EL (cell line): Measurements from ENCODE around the gene CCDC92.

Experiments
- DNase-seq: peaks from one replicate; pipeline ENCODE4 v3.0.0-alpha.2; 2016

The CCDC92 gene

GRCh38 chr12:123907726-123908476, 64.7 kb downstream of the CCDC92 start:
- DNase-seq = peak; percentile 37

DNA sequence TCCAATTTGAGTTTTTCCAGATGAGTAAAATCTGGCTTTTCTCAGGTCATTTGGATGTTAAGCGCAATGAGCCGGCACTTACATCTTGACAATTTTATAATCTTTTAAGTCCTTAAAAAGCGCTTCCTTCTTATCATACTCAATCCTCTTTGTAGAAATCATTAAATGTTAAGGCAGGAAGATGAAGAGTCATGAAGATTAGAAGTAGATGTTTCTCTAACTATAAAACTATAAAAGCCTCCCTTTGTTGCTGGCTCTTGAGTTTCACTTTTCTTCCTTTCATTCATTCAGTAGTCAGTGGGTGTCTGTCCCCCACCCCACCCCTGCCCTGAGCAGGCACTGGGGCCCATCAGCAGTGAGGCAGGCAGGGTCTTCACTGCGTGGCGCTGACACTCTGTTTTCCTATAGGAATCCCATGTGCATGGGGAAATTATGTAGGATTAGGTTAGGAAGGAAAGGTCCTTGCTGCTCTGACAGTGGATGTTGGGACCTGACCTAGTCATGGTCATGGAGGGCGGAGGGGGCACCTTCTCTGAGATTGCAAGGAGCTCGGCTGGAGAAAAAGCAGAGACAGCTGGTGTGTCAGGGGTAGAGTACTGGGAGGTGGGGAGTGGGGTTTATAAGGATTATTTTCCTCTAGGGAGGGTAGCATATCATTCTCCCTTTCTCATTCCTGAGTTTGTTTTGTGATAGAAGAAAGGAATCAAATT, 65.8 kb downstream of the CCDC92 start:
- no peak for DNase-seq

DNA sequence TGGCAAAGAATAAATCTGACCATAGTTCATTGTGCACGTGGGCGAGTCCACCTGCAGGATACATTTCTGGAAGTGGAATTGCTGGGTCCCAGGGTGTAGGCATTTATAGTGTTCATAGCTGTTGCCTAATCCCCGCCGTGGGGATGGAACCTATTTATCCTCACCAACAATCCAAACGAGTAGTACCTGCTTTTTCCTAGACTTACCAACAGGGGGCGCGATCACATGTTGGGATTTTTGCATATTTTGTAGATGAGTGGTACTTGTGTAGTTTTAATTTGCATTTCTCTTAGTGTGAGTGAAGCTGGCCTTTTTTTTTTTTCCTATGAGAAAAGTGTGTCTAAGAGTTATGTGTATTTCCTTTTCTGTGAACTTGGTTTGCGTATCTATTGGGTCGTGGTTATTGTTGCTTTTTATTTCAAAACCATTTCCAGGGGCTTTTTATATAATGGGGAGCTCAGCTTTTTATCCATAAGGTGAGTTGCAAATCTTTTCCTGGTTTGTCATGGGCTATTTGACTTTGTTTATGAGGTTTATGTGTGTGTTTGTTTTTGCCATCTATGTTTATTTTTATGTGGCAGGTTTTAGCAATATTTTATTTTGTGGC, 67.2 kb downstream of the CCDC92 start:
- peak; percentile 86 for DNase-seq

DNA sequence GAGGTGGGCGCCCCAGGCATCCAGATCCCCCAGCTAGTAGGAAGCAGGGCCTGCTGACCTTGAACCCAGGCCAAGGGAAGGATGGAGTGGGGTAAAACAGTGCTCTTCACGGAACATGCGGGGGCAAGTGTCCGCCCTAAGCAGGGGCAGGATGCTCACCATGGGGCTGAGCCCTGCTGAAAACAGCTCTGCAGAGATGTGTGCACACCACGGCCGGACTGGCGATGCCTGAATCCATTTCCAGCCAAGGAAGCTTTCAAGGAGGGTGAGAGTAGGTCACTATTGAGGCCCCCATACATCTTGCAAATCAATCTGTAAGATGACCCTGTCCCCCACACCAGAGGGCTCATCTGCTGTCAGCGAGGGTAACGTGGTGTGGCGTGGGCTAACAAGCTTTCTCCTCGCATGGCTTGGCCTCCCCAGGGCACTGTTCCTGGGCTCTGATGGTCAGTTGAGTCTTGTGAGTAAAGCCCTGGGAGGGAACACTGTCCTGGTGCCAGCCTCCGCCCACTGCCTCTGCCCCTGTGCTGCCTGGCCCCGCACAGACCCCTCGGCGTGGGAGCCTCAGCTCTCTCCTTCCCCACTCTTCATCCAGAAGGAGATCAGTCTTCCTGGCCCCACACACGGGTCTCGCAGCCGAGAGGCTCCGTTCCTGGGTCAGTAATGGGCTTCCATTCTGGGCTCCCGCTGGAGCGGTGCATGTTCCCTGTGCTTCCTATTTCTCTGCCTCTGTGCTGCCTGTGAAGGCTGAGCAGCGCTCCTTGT, 69.1 kb downstream of the CCDC92 start:
- DNase-seq = no peak

- DNase-seq = no peak
Observed at GRCh38 chr12:123902821-123903220, 69.8 kb downstream of the CCDC92 start.

DNA sequence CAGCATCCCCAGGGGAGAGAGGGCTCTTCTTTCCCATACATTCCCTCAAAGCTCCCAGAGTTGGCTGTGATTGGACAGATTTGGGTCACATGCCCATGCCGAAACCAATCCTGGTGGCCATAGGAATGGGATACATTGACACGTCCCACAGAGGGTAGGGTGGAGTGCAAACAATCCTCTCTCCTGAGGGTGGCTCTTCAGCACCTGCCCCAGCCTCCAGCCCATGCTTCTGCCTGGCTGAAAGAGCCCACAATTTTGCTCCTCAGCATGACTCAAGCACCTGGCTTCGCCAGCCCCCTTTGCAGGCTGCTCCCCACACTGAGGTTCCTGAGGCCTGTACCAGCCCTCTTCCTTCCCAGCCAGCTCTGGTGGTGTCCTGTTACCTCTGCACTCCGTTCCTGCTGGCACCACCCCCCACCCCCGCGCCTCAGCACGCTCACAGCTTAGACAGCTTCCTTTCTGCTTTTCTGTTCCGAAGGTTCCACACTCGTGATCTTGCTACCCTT, 71.7 kb downstream of the CCDC92 start:
- DNase-seq = no peak

DNA sequence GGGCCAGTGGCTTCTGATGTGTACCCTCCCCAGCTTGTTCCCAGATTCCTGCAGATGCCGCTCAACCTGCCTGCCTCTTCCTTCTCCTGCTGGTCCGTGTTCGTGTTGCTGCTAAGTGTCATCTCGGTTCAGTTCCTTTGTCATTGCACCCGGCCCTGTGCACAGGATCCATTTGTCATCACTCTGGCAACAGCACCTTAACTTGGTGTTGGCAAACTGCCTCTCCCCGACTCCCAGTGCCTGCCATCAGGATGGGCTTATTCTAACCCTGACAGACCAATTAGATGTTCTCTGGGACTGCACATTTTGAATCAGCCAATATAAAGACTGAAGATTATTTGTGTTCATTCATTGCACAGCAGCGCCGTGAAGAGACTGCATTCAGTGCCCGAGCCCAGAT, 73.3 kb downstream of the CCDC92 start:
- no peak for DNase-seq

DNA sequence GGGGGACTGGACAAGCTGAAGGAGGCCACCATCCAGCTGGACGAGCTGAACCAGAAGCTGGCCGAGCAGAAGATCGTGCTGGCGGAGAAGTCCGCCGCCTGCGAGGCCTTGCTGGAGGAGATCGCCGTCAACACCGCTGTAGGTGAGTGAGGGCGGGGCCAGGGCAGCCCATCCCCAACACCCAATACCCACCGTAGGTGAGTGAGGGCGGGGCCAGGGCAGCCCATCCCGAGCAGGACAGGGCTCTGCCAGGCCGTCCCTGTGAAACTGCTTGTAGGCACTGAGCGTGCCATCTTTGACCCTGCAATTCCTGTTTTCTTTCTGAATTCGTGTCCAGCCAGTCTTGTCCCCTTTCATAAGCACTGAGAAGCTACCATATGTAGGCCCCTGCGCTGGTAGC, 74.0 kb downstream of the CCDC92 start:
- DNase-seq = no peak

- peak; percentile 79 for DNase-seq
Observed at GRCh38 chr12:123897221-123897620, 75.4 kb downstream of the CCDC92 start.

GRCh38 chr12:123896767-123897166, 75.9 kb downstream of the CCDC92 start:
- peak; percentile 32 for DNase-seq

- DNase-seq = no peak
Observed at GRCh38 chr12:123895451-123895850, 77.2 kb downstream of the CCDC92 start.

DNA sequence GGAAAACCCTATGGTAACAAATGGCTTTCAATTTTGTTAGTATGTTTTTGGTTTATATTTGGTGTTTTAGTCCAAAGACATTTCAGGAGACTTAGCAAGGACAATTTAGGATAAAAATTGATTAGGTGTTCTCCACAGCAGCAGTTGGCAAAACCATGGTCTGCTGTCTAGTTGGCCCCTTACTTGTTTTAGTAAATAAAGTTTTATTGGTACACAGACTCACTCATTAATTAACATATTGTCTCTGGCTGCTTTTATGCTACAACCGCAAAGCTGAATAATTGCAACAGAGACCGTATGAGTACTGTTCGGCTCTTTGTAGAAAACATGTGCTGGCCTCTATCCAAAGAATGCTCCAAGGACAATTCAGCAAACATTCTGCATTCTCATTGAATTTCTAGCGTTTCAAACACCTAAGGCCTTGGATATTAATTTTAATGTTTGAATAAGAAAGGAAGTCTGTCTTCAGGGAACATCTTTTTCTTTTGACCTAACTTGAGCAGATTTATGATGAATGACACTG, 77.7 kb downstream of the CCDC92 start:
- DNase-seq = no peak

DNA sequence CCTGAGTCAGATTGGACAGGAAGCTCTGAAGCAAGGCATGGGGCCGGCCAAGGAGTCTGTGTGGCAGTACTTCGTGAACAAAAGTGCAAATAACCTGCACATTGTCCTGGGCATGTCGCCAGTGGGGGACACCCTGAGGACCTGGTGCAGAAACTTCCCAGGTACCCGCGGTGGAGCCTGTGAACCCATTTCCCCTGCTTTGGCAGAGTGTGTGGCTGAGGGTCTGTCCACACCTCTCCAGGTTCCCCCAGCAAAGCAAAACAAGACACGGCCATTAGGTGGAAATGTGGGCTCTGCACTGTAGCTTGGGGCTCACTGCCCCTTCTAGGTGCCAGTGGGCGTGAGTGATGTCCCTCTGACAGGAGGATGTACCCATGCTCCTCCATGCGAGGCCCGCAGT, 79.4 kb downstream of the CCDC92 start:
- DNase-seq = no peak

GRCh38 chr12:123892853-123893252, 79.8 kb downstream of the CCDC92 start:
- DNase-seq = no peak

GRCh38 chr12:123892180-123892559, 80.5 kb downstream of the CCDC92 start:
- no peak for DNase-seq

DNA sequence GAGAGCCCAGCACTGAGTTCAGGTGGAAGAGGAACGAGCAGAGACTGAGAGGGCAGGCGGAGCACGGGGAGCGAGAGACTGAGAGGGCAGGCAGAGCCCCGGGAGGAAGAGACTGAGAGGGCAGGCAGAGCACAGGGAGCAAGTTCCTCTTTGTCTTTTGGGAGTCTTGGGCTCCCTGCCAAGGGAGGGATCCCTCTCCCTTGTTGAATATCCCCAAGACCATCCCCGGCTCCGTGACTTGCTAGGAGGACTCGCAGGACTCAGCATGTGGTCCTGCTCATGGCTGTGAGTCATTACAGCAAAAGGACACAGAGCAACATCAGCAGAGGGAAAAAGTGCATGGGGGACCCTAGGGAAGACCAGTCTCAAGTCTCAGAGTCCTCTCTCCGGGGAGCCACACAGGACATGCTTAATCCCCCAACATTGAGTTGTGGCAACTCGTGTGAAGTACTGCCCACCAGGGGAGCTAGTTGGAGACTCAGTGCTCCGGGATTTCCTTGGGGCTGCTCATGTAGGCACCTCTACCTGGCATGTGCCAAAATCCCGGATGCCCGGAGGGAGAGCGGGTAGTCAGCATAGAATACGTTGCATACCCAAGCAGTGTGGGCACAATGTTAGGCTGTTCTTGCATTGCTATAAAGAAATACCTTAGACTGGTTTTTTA, 81.0 kb downstream of the CCDC92 start:
- DNase-seq = no peak

DNA sequence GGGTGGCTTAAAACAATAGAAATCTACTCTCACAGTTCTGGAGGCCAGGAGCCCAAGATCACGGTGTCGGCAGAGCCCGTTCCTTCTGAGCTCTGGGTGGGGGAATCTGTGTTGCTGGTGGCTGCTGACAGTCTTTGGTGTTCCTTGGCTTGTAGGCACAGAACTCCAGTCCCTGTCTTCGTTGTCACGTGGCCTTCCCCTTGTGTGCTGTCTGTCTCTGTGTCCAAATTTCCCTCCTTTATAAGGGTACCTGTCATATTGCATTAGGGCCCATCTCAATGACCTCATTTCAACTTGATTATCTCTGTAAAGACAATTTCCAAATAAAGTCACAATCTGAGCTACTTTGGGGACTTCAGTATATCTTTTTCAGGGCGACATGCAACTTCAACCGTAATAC, 81.6 kb downstream of the CCDC92 start:
- DNase-seq = no peak

GRCh38 chr12:123890536-123890902, 82.1 kb downstream of the CCDC92 start:
- no peak for DNase-seq

DNA sequence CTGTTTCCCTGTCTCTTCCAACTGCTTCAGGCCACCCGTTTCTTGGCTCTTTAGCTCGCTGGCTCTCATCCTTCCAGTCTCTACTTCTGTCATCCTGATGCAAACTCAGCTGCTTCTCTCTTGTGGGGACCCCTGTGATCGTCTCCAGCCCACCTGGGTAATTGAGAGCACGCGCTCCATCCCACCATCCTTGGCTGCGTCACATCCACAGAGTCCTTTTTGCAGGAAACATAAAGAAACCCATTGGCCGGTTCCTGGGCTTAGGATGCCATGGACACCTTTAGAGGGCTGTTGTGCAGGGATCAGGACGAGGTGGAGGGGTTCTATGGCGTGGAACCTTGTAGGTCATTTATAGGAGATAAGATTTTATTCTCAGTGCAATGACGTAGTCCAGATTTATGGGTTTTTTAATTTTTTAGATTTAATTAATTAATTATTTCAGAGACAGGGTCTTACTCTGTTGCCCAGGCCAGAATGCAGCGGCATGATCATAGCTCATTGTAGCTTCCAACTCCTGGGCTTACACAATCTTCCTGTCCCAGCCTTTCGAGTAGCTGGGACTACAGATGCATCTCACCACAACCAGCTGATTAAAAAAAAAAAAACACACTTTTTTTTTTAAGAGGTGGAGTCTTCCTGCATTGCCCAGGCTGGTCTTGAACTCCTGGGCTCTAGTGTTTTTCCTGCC, 82.6 kb downstream of the CCDC92 start:
- DNase-seq = no peak

DNA sequence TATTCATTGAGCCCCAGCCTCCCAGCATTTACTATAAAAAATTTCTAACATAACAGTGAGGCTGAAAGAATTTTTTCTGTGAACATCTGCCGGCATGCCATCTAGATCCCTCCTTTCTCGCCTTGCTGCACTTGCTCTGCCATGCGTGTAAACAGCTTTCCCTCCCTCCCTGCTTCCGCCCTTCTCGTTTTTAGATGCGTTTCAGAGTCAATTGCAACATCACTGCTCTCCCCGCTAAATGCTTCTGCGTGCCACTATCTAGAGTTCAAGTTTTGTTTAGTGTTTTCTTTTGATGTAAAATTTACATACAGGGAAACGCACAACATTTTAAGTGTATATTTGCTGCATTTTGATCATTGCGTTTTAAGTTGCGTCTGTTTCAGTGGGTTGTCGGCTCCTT, 83.6 kb downstream of the CCDC92 start:
- DNase-seq = no peak

DNA sequence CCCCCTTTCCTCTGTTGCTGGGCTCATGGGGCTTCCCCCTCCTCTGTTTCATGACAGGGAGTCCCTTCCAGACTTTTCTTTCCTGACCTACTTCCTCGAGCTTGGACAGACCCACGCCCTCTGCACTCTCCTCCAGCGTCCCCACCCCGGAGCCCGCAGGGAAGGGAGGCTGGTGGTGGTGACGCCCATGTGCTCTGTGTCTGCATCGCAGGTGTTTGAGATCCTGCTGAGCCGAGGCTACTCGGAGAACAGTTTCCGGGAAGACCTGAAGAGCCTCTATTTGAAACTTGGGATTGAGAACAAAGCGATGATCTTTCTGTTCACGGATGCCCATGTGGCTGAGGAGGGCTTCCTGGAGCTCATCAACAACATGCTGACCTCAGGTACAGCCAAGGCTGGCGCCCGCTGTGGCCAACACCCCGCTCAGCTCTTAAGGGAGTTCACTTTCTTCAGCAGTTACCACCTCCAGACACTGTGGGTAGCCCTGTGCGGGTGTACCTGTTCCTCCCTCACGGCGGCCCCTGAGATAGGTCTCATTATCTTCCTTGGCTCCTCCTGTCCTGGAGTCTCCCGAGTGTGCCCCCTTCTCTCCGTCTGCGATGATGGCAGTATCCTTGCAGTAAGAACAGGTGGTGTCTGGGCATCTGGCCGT, 85.6 kb downstream of the CCDC92 start:
- DNase-seq = no peak
